ENCODE data around the gene INTS15.

The INTS15 gene

DNA sequence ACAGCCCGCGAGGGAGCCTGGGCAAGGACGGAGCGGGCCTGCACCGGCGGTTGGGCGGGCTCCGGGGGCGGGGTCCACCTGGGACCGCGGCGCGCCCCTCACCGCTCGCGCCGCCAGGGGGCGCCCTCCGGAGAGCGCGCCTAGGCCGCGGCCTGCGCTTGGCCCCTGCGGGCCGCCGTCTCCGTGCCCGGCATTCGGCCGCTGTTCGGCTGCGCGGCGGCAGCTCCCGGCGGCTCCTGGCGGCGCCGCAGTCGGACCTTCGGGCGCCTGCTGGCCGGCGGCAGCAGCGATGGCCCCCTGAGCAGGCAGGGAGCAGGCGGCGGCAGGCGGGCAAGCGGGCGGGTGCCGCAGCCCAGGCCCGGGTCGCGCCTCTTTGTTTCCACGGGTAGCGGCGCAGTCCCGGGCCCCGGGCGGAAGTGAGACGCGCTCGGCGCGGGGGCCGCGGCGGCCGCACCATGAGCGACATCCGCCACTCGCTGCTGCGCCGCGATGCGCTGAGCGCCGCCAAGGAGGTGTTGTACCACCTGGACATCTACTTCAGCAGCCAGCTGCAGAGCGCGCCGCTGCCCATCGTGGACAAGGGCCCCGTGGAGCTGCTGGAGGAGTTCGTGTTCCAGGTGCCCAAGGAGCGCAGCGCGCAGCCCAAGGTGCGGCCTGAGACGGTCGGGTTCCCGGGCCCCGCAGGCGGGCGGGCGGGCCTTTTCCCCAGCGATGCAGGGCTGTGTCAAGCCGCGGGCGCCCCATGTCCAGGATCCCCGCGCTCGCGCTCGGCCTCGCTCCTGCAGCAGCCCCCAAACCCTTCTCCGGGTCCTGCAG, at the start of gene INTS15:
INTS15 (plus strand) TSS at position 193 of the 816 bp plus-strand sequence; CDS start at position 456, 263 bp downstream.
- in situ Hi-C loops (cut with HindIII; ENCODE audit: low sequenced_read_pairs): no loop called here

DNA sequence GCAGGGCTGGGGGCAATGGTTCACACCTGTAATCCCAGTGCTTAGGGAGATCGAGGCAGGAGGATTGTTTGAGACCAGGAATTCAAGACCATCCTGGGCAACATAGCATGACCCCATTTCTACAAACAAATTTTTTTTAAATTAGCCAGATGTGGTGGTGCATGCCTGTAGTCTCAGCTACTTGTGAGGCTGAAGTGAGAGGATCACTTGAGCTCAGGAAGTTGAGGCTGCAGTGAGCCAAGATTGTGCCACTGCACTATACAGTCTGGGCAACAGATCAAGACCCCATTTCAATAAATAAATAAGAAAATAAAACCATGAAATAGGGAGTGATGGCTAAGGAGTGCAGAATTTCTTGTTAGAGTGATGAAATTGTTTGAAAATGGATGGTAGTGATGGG, 47.5 kb upstream of the INTS15 start:
- in situ Hi-C loops (cut with HindIII; ENCODE audit: low sequenced_read_pairs): no loop called here

DNA sequence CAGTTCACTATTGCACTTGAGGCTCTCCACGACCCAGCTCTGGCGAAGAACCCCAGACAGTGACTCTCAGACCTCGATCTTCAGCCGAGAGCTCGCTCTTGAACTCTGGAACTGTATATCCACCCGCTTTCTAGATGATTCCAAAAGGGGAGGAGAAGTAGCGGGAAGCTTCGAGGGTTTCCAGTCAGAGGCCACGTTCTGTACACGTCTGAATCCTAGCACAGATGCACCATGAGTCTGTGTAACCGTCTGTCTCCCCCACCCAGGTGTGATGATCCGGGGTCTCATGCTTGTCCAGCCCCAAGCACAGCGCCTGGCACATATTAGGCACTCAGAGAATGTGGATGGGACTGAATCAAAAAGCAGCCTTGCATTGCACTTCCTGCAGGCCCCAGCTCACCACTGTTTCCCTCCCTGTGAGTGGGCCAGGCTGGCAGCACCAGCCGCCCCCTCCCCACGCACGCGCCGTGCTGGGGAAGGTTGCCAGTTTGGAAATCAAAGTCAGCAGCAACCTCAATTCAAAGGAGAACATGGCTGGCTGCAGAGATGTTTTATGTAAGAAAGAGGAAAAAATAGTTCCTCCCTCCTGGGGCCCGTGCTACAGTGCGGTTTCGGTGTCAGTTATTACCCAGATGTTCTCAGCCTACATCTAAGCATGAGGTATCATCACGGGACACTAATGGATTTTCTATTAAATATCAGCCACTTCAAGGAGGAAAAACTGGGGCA, 44.3 kb upstream of the INTS15 start:
- in situ Hi-C loops (cut with HindIII; ENCODE audit: low sequenced_read_pairs): no loop called here

DNA sequence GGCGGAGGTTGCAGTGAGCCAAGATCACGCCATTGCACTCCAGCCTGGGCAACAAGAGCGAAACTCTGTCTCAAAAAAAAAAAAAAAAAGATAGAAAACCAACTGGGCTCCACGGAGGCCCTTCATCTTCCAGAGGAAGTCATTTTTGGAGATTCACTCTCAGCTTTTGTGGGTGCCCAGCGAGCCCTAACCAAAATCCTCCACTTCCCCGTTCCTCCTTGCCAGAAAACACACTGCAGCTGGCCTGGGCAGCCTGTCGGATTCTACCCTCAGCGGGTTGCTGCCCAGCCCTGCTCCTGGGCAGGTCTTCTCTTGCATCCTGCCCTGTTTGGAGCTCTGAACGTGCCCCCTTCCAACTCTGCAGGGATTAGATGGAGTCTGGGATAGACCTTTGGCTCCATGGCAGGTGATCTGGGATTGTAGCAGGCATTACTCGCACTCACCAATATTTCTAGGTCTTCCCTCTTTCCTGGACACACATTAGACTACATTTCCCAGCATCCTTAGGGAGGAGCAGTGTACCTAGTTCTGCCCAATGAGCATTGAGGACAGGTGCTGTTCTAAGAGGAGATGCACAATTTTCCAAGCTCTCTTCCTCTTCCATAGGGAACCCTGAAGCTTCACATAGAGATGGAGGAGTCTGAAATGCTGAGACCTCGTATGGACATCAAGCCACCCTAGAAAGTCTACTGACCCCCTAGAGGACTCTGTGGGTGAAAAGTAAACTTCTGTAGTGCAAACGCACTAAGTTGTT, 43.1 kb upstream of the INTS15 start:
- in situ Hi-C loops (cut with HindIII; ENCODE audit: low sequenced_read_pairs): no loop called here

DNA sequence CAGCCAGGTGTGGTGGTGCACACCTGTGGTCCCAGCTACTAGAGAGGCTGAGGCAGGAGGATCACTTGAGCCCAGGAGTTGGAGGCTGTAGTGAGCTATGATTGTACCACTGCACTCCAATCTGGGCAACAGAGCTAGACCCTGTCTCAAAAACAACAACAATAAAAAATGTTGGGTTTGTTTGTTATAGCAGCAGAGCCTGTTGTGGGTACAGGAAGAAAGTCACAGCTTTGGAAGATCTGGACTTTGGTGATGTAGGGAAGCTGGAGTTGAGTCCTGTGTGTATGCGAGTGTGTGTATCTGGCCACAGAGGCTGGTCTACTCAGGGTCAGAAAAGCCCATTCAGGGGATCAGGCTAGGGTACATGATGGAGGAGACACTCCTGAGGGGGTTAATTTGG, 42.4 kb upstream of the INTS15 start:
- in situ Hi-C loops (cut with HindIII; ENCODE audit: low sequenced_read_pairs): no loop called here

DNA sequence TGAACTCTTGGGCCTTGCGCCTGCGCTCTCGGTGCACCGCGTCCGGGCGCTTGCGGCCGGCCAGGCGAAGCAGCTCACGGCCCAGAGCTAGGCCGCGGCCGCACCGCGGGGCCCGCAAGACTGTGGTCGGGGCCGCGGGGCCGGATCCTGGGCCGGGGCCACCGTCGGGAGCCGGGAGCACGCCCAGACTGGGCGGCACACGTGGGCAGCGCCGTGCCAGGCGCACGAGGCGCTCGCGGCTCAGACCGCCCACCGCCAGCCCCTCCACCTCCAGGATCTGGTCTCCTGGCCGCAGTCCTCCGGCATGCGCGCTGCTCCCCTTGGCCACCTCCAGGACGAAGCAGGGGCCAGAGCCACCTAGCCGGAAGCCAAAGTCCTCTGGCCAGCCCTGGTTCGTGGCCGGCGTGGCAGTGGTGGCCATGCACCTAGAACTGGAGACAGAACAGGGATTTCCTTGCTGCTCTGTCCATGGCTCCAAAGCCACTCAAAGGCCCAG, 38.8 kb upstream of the INTS15 start, which contains the start of gene GRID2IP:
GRID2IP (minus strand) TSS at position 446 of the 496 bp plus-strand sequence; CDS start at position 421, 25 bp downstream.
- in situ Hi-C loops (cut with HindIII; ENCODE audit: low sequenced_read_pairs): no loop called here

DNA sequence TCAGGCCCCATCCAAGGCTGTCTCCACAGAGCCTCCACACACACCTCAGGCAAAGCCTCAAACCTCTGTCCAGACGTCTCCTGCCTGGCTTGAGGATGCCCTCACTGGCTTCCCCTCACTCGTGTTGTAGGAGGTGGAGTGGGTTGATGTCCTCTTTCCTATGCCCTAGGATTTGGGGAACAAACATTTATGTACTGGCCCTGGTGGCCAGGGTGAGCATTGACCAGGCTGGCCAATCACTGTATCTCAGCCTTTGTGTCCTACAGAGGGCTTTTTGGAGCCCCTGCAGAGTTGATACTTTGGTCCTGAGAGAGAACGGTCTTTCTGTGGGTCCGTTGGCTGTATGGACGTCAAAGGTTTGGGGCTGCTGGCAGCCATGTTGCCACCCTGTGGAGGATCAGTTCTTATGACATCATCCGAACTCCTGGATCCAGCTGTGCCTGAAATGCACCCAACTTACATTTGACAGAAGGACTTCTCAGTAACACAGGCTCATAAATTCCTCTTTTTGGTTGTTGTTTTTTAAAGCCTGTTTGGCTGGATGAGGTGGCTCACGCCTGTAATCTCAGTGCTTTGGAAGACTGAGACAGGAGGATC, 36.3 kb upstream of the INTS15 start:
- in situ Hi-C loops (cut with HindIII; ENCODE audit: low sequenced_read_pairs): no loop called here

DNA sequence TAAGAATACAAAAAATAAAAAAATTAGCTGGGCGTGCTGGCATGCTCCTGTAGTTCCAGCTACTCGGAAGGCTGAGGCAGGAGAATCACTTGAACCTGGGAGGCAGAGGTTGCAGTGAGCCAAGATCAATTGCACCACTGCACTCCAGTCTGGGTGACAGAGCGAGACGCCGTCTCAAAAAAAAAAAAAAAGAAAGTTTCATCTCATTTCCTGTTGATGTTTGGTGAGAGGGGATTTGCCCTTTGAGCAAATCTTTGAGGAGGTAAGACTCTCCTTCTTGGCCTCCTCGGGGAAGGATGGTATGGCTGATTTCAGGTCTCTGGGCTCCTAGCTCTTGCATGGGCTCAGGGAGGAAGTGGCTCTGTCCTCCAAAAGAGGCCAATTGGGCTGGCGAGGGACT, 35.0 kb upstream of the INTS15 start:
- in situ Hi-C loops (cut with HindIII; ENCODE audit: low sequenced_read_pairs): no loop called here

DNA sequence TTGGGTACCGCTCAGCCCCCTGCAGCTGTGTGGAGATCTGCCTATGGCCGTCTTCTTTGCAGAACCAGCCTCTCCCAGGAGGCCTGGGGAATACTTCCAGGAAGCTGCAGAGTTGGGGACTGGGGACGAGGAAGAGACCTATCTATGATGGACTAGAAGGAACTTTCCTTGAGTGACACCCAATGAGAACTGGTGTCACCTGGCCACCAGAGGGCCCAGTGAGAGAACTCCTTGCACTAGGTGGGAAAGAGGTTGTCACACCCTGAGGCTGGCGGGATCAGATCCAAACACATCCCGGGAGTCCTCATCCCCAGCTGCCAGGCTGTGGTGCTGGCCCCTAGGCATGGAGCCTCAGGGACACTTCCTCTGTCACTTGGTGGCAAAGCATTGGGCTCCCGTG, 33.6 kb upstream of the INTS15 start:
- in situ Hi-C loops (cut with HindIII; ENCODE audit: low sequenced_read_pairs): no loop called here

DNA sequence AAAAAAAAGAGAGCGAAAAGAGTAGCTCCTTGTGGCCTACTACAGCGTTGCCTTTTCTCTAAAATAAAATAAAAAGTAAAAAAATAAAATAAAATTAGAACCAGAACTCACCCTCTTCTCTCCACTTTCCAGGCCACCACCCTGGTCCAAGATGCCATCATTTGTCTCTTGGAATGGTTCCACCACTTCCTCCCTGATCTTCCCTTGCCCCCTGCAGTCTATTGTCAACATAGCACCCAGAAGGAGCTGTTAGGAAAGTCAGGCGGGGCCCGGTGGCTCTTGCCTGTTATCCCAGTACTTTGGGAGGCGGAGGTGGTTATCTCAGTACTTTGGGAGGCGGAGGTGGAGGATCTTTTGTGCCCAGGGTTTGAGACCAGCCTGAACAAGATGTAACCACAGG, 31.0 kb upstream of the INTS15 start:
- in situ Hi-C loops (cut with HindIII; ENCODE audit: low sequenced_read_pairs): no loop called here

DNA sequence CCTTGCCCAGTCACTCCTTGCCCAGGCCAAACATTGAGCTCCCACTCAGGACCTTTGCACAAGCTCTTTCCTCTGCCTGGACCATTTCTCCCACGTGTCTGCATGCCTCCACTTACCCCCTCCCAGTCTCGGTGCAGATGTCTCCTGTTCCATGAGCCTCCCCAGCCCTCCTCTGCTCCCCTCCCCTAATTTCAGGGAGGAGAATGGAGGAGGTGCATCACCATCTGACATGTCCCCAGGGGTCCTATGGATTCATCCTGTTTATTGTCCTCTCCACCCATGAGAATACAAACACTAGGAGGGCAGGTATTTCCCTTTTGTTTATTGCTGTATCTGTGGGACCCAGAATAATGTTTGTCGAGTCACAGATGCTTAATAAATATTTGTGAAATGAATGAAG, 29.9 kb upstream of the INTS15 start:
- in situ Hi-C loops (cut with HindIII; ENCODE audit: low sequenced_read_pairs): no loop called here

DNA sequence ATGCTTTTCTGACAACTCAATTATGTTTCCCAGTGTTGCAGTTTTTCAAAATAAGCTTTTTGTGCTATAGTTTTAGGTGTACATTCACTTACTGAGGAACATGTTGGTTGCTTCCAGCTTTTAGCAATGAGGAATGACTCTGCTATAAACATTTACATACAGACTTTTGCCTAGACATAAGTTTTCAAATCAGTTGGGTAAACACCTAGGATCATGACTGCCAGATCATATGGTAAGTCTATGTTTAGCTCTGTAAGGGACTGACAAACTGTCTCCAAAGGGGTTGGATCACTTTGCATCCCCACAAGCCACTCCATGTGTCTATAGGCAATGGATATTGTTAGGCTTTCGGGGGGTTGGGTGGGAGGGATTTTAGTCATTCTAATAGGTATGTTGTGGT, 27.7 kb upstream of the INTS15 start:
- in situ Hi-C loops (cut with HindIII; ENCODE audit: low sequenced_read_pairs): no loop called here

DNA sequence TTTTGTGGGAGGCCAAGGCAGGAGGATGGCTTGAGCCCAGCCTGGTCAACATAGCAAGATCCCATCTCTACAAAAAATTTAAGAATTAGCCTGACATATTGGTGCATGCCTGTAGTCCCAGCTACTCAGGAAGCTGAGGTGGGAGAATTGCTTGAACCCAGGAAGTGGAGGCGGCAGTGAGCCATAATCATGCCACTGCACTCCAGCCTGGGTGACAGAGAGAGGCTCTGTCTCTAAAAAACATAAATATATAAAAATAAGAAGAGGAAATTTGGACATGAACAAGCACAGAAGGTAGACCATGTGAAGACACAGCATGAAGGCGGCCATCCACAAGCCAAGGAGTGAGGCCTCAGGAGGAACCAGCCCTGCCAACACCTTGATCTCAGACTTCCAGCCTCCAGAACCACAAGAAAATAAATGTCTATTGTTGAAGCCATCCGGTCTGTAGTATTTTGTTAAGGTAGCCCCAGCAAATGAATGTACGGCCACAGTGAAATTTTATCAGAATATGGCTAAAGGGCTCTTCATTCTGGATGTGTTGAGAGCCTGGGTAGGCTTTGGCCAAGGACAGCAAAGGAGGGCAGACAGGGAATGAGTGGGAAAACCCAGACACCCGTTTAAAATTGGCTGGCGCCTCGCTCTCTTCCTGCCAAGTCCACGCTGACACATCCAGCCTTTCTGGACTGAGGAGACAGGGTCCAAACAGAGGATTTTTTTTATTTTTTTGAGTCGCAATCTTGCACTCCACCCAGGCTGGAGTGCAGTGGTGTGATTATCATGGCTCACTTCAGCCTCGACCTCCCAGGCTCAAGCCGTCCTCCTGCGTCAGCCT, 25.7 kb upstream of the INTS15 start:
- in situ Hi-C loops (cut with HindIII; ENCODE audit: low sequenced_read_pairs): no loop called here

DNA sequence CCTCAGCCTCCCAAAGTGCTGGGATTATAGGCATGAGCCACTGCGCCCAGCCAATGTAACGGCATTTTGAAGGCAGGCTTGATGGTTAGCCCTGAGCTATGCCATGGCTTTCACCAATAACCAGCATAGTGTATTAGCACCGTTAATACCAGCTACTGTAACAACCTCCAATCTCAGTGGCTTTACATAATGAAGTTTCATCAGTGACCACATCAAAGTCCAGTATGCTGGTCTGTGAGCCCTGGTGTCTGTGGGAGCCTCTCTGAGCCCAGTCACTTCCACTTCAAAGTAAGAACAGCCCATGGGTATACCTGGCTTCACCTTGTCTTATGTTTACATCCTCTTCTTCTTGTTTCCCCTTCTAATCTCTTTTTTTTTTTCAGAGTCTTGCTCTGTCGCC, 24.2 kb upstream of the INTS15 start:
- in situ Hi-C loops (cut with HindIII; ENCODE audit: low sequenced_read_pairs): no loop called here

DNA sequence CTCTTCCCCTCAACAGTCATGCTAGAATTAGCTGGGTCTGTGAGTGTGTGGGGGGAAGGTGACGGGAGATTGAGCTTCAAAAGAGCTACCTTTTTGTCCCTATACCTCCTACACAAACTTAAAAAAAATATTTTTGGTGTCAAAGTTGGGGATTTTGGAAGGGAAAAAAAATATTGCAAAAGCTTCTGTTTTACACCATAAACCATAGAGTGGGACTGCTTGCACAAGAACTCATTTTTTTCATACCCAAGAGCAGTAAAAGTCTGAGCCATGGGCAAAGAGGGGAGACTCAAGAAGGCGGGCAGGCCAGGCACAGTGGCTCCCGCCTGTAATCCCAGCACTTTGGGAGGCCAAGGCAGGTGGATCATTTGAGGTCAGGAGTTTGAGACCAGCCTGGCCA, 21.9 kb upstream of the INTS15 start:
- in situ Hi-C loops (cut with HindIII; ENCODE audit: low sequenced_read_pairs): no loop called here

DNA sequence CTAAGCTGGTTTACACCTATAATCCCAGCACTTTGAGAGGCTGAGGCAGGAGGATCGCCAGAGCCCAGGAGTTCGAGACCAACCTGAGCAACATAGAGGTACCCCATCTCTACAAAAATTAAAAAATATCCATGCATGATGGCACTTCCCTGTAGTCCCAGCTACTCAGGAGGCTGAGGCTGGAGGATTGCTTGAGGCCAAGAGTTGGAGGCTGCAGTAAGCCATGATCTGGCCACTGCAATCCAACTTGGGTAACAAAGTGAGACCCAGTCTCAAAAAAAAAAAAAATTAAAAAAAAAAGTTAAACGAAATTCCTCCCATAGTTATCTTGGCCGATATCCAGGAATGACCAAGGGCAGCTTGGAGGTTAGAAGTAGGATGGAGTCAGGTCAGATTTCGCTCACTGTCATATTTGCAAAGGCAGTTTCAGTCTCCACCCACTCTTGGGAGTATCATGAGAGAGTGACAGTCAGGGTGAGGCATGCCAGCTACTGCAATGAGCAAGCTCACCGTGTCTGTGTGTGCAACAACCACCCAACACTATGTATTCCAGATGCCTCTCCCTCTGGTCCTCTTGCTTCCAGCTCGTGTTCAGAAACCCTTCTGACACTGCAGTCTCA, 18.6 kb upstream of the INTS15 start:
- in situ Hi-C loops (cut with HindIII; ENCODE audit: low sequenced_read_pairs): no loop called here

DNA sequence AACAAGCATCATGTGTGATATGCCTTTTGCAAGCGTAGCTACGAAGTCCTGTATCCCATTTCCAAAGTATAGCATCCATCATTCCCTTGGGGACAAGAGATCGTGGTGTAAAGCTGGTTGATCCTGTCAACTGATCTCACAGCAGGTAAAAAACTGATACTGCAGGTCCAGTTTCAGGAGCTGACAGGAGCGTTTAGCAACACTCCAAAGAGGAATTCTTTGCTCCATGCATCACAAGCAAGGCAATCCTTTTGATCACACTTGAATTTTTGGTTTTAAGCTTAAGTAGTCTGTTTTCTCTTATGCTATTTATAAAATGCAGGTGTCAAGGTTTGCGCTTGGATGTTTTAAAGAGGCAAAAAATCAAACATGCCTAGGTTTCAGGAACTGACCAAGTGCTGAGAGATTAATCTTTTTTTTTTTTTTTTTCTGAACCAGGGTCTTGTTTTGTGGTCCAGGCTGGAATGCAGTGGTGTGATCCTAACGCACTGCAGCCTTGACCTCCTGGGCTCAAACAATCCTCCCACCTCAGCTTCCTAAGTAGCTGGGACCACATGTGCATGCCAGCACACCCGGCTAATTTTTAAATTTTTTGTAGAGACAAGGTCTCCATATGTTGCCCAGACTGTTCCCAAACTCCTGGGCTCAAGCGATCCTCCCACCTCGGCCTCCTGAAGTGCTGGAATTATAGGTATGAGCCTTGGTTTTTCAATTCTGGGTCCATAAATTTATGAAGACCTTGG, 14.4 kb upstream of the INTS15 start:
- in situ Hi-C loops (cut with HindIII; ENCODE audit: low sequenced_read_pairs): no loop called here

DNA sequence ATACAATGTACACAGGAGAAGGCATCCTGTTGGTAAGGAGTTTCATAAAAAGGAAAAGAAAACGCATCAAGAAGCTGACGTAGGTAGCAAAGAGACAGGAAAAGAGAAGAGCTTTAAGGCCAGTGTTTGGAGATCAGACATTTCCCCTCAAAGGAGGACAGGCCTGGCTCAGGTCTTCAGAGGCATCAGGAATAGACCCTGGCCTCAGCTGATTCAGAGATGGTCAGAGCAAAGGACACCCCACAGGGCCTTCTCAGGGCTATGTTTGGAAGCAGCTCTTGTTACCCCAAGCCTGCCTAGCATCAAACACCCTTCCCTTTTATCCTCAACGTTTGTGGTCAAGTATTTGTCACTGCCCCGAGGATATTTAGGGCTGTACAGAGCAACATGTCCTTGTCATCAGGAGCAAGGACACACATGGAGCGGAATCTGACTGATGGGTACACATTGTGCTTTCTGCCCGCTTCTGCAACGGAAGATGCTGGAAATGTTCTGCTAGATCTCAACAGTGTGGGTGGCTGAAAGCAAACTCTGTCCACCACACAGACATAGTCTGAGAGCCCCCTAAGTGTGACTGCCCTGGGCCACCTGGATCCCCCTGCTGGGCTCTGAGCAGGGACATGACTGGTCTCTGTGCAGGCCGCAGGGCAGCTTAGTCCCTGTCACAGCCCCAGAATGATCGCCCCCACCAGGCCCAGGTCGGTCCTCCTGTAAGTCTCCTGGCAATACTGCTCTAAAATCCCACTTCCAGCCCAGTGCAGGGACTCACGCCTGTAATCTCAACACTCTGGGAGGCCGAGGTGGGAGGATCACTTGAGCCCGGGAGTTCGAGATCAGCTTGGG, 13.6 kb upstream of the INTS15 start:
- in situ Hi-C loops (cut with HindIII; ENCODE audit: low sequenced_read_pairs): no loop called here

Data from DLD1 (cell line).